Measurements from ENCODE around the gene TRAPPC2. TPM values are rescaled to one million over a fixed set of nuclear protein-coding genes. Genes with fewer than 3 reads are reported as not detected.

Gene TRAPPC2
- total and polyA plus RNA-seq, 12 donors = 4.3 to 20.5 (median 11.0) TPM

- peak in 1 of 7 donors; percentile 8 for DNase-seq
- Histone ChIP-seq H3K36me3 (replicated peaks in 1 of 2) (peaks cover 0 to 35% of the 10 kb centered on the region in 2 donors), H3K9me3 (replicated peaks in 1 of 3) (no peaks in the 10 kb centered on the region), H3K27me3 (no peaks in the 10 kb centered on the region), H3K4me1 (replicated peaks in 1 of 2) (no peaks in the 10 kb centered on the region), H3K27ac (no peak overlapping the region), H3K4me3 (no peak overlapping the region)
- intact Hi-C loops (cut with DNase I) = loop anchor here in 1 of 2 donors (10.0 kb wide), 1 partner anchor 246 kb away; no protein-coding TSS in a partner anchor
- no peak for TF ChIP-seq CTCF (IDR thresholded peaks at IDR 0.05)
- no peak for TF ChIP-seq POLR2A (IDR thresholded peaks at IDR 0.05)
- 78 to 82% (median 80%) methylated on average over 10 to 13 of the region's 13 CpGs for WGBS, 4 donors
Observed at GRCh38 chrX:13760426-13760825, 26.0 kb upstream of the TRAPPC2 start.

- TF ChIP-seq CTCF (IDR thresholded peaks at IDR 0.05) = no peak
- no peak for TF ChIP-seq POLR2A (IDR thresholded peaks at IDR 0.05)
- H3K4me1 ChIP-seq (replicated peaks in 1 of 2) = no peaks in the 10 kb centered on the region
- H3K27ac ChIP-seq = no peak overlapping the region
- H3K4me3 ChIP-seq = no peak overlapping the region
- peaks cover 0 to 35% of the 10 kb centered on the region in 2 donors for H3K36me3 ChIP-seq (replicated peaks in 1 of 2)
- WGBS, 4 donors = 73 to 83% (median 78%) methylated on average over 7 to 8 of the region's 8 CpGs
- intact Hi-C loops (cut with DNase I) = loop anchor here in 1 of 2 donors (10.0 kb wide), 1 partner anchor 276 kb away; no protein-coding TSS in a partner anchor
- no peak for DNase-seq
- no peaks in the 10 kb centered on the region for H3K27me3 ChIP-seq
- no peaks in the 10 kb centered on the region for H3K9me3 ChIP-seq (replicated peaks in 1 of 3)
Observed at GRCh38 chrX:13759152-13759718, 24.8 kb upstream of the TRAPPC2 start.

GRCh38 chrX:13756381-13756780 is 22.0 kb upstream of the TRAPPC2 start:
- H3K9me3 ChIP-seq (replicated peaks in 1 of 3) = no peaks in the 10 kb centered on the region
- intact Hi-C loops (cut with DNase I) = loop anchor here in 1 of 2 donors (10.0 kb wide), 1 partner anchor 278 kb away; no protein-coding TSS in a partner anchor

GRCh38 chrX:13755254-13755653 is 20.8 kb upstream of the TRAPPC2 start:
- Histone ChIP-seq H3K36me3 (replicated peaks in 1 of 2) (peaks cover 0 to 24% of the 10 kb centered on the region in 2 donors), H3K4me3 (no peak overlapping the region), H3K4me1 (replicated peaks in 1 of 2) (no peaks in the 10 kb centered on the region), H3K27ac (no peak overlapping the region), H3K27me3 (no peaks in the 10 kb centered on the region), H3K9me3 (replicated peaks in 1 of 3) (no peaks in the 10 kb centered on the region)
- TF ChIP-seq POLR2A (IDR thresholded peaks at IDR 0.05) (no peak), CTCF (IDR thresholded peaks at IDR 0.05) (no peak)
- no peak for DNase-seq
- WGBS, 4 donors = 71 to 80% (median 76%) methylated on average over 1 of the region's 1 CpG
- intact Hi-C loops (cut with DNase I) = loop anchor here in 1 of 2 donors (10.0 kb wide), 1 partner anchor 280 kb away; no protein-coding TSS in a partner anchor

More at GRCh38 chrX:13756381-13756780, 22.0 kb upstream of the TRAPPC2 start:
- no peak for DNase-seq
- Histone ChIP-seq H3K27me3 (no peaks in the 10 kb centered on the region), H3K36me3 (replicated peaks in 1 of 2) (peaks cover 0 to 34% of the 10 kb centered on the region in 2 donors), H3K4me3 (no peak overlapping the region), H3K4me1 (replicated peaks in 1 of 2) (no peaks in the 10 kb centered on the region), H3K27ac (no peak overlapping the region)
- WGBS, 4 donors = 90 to 95% (median 92%) methylated on average over 4 of the region's 4 CpGs
- no peak for TF ChIP-seq POLR2A (IDR thresholded peaks at IDR 0.05)
- no peak for TF ChIP-seq CTCF (IDR thresholded peaks at IDR 0.05)

All from adrenal gland (tissue), 12 donors.